K562 (cell line): ENCODE measurements around the gene PPP1CB.
"Not testable (repeated sequence)": the region's sequence is repeated elsewhere in the genome, so short reads cannot be mapped to it uniquely, and the experiment has no call there.

ENCODE experiments used
- JUNB ChIP-seq: fragments of 450-650 bp; formaldehyde crosslinking; conservative IDR thresholded peaks from 2 replicates; pipeline ENCODE4 v1.4.0; 2020; ENCODE audit warnings: mild to moderate bottlenecking
- NRF1 ChIP-seq, 2 experiments: fragments of 450-650 bp; IDR thresholded peaks in 1 of 2; conservative IDR thresholded peaks in 1 of 2; 2 replicates each; pipeline ENCODE4 v1.6.1; 2014; ENCODE audit warnings: mild to moderate bottlenecking in 2 of 2
- TOE1 ChIP-seq, 2 experiments: fragments of 450-650 bp in 1 of 2; sonication (generic) in 1 of 2; formaldehyde crosslinking in 1 of 2; IDR thresholded peaks; 2 replicates each; pipeline versions ENCODE4 v1.7.1 to v1.8.0; 2016 to 2022; ENCODE audit warnings: borderline replicate concordance in 2 of 2, mild to moderate bottlenecking in 2 of 2, antibody characterized with exemption in 1 of 2, inconsistent platforms in 1 of 2, low read depth in 1 of 2, missing genetic modification reagents in 1 of 2, moderate library complexity in 1 of 2
- ZNF140 ChIP-seq: fragments of 250-450 bp; sonication (Bioruptor Pico); IDR thresholded peaks from 2 replicates; pipeline ENCODE4 v1.8.0; 2021; ENCODE audit warnings: moderate library complexity, mild to moderate bottlenecking, inconsistent platforms
- ZNF41 ChIP-seq: fragments of 250-450 bp; sonication (Bioruptor Pico); conservative IDR thresholded peaks from 2 replicates; pipeline ENCODE4 v1.4.0; 2020; ENCODE audit warnings: mild to moderate bottlenecking
- TF ChIP-seq, protein P1 (sequence below): fragments of 250-450 bp; sonication (Bioruptor Pico); IDR thresholded peaks from 2 replicates; pipeline ENCODE4 v1.5.0; 2021; ENCODE audit warnings: mild to moderate bottlenecking, borderline replicate concordance
- TF ChIP-seq, protein P2 (sequence below): fragments of 250-450 bp; sonication (Bioruptor Pico); IDR thresholded peaks from 2 replicates; pipeline ENCODE4 v1.8.0; 2022; ENCODE audit warnings: inconsistent platforms, mild to moderate bottlenecking, moderate library complexity, borderline replicate concordance

DNA sequence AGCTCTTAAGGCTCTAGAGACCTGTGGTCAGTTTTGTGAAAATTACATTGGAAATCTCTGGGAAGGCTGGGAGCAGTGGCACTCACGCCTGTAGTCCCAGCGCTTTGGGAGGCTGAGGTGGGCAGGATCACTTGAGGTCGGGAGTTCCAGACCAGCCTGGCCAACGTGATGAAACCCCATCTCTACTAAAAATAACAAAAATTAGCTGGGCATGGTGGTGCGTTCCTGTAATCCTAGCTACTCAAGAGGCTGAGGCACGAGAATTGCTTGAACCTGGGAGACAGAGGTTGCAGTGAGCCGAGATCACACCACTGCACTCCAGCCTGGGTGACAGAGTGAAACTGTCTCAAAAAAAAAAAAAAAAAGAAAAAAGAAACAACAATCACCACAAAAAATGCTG lies 32.9 kb downstream of the PPP1CB start:
- TF ChIP-seq, protein P1, sequence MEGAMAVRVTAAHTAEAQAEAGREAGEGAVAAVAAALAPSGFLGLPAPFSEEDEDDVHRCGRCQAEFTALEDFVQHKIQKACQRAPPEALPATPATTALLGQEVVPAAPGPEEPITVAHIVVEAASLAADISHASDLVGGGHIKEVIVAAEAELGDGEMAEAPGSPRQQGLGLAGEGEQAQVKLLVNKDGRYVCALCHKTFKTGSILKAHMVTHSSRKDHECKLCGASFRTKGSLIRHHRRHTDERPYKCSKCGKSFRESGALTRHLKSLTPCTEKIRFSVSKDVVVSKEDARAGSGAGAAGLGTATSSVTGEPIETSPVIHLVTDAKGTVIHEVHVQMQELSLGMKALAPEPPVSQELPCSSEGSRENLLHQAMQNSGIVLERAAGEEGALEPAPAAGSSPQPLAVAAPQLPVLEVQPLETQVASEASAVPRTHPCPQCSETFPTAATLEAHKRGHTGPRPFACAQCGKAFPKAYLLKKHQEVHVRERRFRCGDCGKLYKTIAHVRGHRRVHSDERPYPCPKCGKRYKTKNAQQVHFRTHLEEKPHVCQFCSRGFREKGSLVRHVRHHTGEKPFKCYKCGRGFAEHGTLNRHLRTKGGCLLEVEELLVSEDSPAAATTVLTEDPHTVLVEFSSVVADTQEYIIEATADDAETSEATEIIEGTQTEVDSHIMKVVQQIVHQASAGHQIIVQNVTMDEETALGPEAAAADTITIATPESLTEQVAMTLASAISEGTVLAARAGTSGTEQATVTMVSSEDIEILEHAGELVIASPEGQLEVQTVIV (CRISPR knock-in tag): not testable (repeated sequence)
- not testable (repeated sequence) for TF ChIP-seq NRF1 (conservative IDR thresholded peaks at IDR 0.05 in 1 of 2, IDR thresholded peaks at IDR 0.05 in 1 of 2); ZNF41 (CRISPR knock-in tag); ZNF140; TOE1 (IDR thresholded peaks at IDR 0.05; ENCODE audit: borderline replicate concordance); TOE1 (CRISPR knock-in tag; IDR thresholded peaks at IDR 0.05; ENCODE audit: borderline replicate concordance, low read depth); JUNB (CRISPR knock-in tag)
- TF ChIP-seq, protein P2, sequence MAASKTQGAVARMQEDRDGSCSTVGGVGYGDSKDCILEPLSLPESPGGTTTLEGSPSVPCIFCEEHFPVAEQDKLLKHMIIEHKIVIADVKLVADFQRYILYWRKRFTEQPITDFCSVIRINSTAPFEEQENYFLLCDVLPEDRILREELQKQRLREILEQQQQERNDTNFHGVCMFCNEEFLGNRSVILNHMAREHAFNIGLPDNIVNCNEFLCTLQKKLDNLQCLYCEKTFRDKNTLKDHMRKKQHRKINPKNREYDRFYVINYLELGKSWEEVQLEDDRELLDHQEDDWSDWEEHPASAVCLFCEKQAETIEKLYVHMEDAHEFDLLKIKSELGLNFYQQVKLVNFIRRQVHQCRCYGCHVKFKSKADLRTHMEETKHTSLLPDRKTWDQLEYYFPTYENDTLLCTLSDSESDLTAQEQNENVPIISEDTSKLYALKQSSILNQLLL (CRISPR knock-in tag): not testable (repeated sequence)
